Tibial nerve (tissue), 4 donors: ENCODE data around the gene ZNRD2.
A peak's percentile ranks its signal among the peaks of the same experiment; 100 is the strongest.

Experiments used
- EP300 ChIP-seq, 2 donors: sonication (generic); formaldehyde crosslinking; IDR thresholded peaks; one replicate each; pipeline ENCODE4 v1.6.1; 2017; ENCODE audit warnings: antibody characterized with exemption in 2 of 2, mild to moderate bottlenecking in 1 of 2
- POLR2A ChIP-seq, 2 donors: fragments of 450-650 bp; IDR thresholded peaks; one replicate each; pipeline ENCODE4 v1.6.1; 2017; ENCODE audit warnings: antibody characterized with exemption in 2 of 2, mild to moderate bottlenecking in 2 of 2, moderate library complexity in 2 of 2
- TF ChIP-seq, protein P1 (sequence below), 5 experiments: fragments of 200-600 bp in 3 of 5; fragments of 450-650 bp in 2 of 5; sonication (generic) in 3 of 5; IDR thresholded peaks; one replicate each; pipeline ENCODE4 v1.5.1; 2016 to 2019; ENCODE audit warnings: antibody characterized with exemption in 5 of 5, mild to moderate bottlenecking in 3 of 5, moderate library complexity in 2 of 5

DNA sequence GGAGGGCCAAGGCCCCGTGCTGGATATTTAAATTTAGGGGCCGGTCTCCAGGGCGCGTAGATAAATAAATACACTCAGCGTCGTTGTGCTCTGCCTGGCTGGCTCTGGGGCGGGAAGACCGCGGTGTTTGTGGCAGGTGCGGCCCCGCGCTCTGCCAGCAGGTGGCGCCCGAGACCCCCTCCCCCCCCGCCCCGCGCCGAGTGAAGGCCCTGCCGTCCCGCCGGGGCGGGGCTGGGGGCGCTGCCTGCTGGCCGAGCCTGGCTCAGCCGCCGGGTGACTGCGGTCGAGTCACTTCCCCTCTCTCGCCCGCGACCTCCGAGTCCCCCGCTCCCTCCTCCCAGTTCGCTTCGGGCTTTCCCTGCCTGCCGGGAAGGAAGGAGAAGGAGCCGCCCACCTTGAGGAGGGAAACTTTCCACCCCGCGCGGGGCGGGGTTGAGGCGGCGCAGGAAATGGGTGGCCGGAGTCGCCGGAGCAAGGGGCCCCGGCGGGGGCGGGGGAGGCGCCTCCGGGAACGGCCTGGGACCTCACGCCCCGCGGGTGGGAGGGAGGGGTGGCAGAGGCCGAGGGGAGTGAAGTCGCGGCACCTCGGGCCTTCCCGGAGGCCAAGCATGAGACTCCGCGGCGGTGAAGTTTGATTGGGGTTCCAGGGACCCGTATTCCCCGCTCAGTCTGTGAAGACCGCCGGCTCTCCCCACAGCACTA is 4.0 kb downstream of the ZNRD2 start:
- TF ChIP-seq, protein P1, sequence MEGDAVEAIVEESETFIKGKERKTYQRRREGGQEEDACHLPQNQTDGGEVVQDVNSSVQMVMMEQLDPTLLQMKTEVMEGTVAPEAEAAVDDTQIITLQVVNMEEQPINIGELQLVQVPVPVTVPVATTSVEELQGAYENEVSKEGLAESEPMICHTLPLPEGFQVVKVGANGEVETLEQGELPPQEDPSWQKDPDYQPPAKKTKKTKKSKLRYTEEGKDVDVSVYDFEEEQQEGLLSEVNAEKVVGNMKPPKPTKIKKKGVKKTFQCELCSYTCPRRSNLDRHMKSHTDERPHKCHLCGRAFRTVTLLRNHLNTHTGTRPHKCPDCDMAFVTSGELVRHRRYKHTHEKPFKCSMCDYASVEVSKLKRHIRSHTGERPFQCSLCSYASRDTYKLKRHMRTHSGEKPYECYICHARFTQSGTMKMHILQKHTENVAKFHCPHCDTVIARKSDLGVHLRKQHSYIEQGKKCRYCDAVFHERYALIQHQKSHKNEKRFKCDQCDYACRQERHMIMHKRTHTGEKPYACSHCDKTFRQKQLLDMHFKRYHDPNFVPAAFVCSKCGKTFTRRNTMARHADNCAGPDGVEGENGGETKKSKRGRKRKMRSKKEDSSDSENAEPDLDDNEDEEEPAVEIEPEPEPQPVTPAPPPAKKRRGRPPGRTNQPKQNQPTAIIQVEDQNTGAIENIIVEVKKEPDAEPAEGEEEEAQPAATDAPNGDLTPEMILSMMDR (IDR thresholded peaks at IDR 0.05) = peak; percentile 96 to 99 (median 98)
- no peak for TF ChIP-seq POLR2A (IDR thresholded peaks at IDR 0.05)
- peak; percentile 56 to 92 for TF ChIP-seq EP300 (IDR thresholded peaks at IDR 0.05)
